Body of pancreas (tissue), 4 donors: ENCODE results near the gene FXYD7. TPM values are rescaled to one million over a fixed set of nuclear protein-coding genes. Genes with fewer than 3 reads are reported as not detected.

ENCODE experiments used
- ATAC-seq: fragments of 150-250 bp; one replicate; pipeline ENCODE4 v1.9.1; 2016
- DNase-seq, 4 donors: peaks; one replicate each; pipeline ENCODE4 v3.0.0-alpha.2; 2019
- H3K27ac ChIP-seq, 4 donors: fragments of 200-600 bp; sonication (generic); 1 replicate in 3 of 4; 2 replicates in 1 of 4; pipeline versions ENCODE4 v1.5.1 to v1.6.1; 2016 to 2019; ENCODE audit warnings: mild to moderate bottlenecking in 1 of 4, mixed read lengths in 1 of 4, moderate library complexity in 1 of 4
- H3K27me3 ChIP-seq, 2 donors: fragments of 200-600 bp; sonication (generic); one replicate each; pipeline ENCODE4 v1.6.0; 2016; ENCODE audit warnings: mild to moderate bottlenecking in 1 of 2
- H3K36me3 ChIP-seq, 2 donors: fragments of 200-600 bp; sonication (generic); replicated peaks in 1 of 2; 2 replicates each; pipeline ENCODE4 v1.5.1; 2016; ENCODE audit warnings: low read depth in 2 of 2; ENCODE audit not compliant: insufficient read depth in 1 of 2
- H3K4me1 ChIP-seq: fragments of 200-600 bp; sonication (generic); one replicate; pipeline ENCODE4 v1.6.0; 2016
- H3K4me3 ChIP-seq, 2 donors: fragments of 200-600 bp; sonication (generic); 1 replicate in 1 of 2; 2 replicates in 1 of 2; pipeline ENCODE4 v1.5.1; 2016 to 2019
- H3K9me3 ChIP-seq, 3 donors: fragments of 200-600 bp; sonication (generic); 1 replicate in 2 of 3; 2 replicates in 1 of 3; pipeline ENCODE4 v1.5.1; 2016
- POLR2A ChIP-seq, 3 donors: fragments of 450-650 bp; IDR thresholded peaks; one replicate each; pipeline ENCODE4 v1.6.1; 2016; ENCODE audit warnings: antibody characterized with exemption in 3 of 3, mild to moderate bottlenecking in 2 of 3
- WGBS, 2 donors: methylation state at CpG; one replicate each; pipeline ENCODE4 v1.1.5; 2017; 5-methylcytosine and 5-hydroxymethylcytosine counted together
- intact Hi-C: fragments of 100-400 bp; cut with DNase I; formaldehyde crosslinking; loops from one replicate; pipeline ENCODE4 v1.15.1; 2023
- total RNA-seq, 2 donors: library from RNA; depleted of rRNA; stranded (reverse); fragments of >200 nt; gene quantifications; one replicate each; pipeline ENCODE4 v1.1.0, GENCODE V29; 2016
- TF ChIP-seq, protein P1 (sequence below), 7 experiments: fragments of 450-650 bp in 4 of 7; fragments of 200-600 bp in 3 of 7; sonication (generic) in 3 of 7; IDR thresholded peaks; one replicate each; pipeline ENCODE4 v1.5.1; 2016 to 2019; ENCODE audit warnings: antibody characterized with exemption in 7 of 7

FXYD7 gene
- total RNA-seq, 2 donors from 2014 or later, result 0.52 to 1.3 TPM

- H3K4me1 ChIP-seq, result peaks cover 39% of the 10 kb centered on the region
- WGBS, 2 donors, result 14 to 28% methylated on average over 9 of the region's 9 CpGs
- peak; percentile 47 to 66 (median 62) for DNase-seq
- ATAC-seq, result peak; percentile 39
- peak in 1 of 3 donors; percentile 16 for TF ChIP-seq POLR2A (IDR thresholded peaks at IDR 0.05)
- TF ChIP-seq, protein P1, sequence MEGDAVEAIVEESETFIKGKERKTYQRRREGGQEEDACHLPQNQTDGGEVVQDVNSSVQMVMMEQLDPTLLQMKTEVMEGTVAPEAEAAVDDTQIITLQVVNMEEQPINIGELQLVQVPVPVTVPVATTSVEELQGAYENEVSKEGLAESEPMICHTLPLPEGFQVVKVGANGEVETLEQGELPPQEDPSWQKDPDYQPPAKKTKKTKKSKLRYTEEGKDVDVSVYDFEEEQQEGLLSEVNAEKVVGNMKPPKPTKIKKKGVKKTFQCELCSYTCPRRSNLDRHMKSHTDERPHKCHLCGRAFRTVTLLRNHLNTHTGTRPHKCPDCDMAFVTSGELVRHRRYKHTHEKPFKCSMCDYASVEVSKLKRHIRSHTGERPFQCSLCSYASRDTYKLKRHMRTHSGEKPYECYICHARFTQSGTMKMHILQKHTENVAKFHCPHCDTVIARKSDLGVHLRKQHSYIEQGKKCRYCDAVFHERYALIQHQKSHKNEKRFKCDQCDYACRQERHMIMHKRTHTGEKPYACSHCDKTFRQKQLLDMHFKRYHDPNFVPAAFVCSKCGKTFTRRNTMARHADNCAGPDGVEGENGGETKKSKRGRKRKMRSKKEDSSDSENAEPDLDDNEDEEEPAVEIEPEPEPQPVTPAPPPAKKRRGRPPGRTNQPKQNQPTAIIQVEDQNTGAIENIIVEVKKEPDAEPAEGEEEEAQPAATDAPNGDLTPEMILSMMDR (IDR thresholded peaks at IDR 0.05), result no peak
- peak overlapping the region; percentile 12 to 74 (median 56) for H3K27ac ChIP-seq
- no peaks in the 10 kb centered on the region for H3K9me3 ChIP-seq
- no peak overlapping the region for H3K4me3 ChIP-seq
- no peaks in the 10 kb centered on the region for H3K27me3 ChIP-seq
- intact Hi-C loops, result loop anchor here (10.0 kb wide), 1 partner anchor 92 kb away; the partner anchor contains the start of gene HPN
- H3K36me3 ChIP-seq, result no peaks in the 10 kb centered on the region
Measured at GRCh38 chr19:35136977-35137702, 5.9 kb upstream of the FXYD7 start.

DNA sequence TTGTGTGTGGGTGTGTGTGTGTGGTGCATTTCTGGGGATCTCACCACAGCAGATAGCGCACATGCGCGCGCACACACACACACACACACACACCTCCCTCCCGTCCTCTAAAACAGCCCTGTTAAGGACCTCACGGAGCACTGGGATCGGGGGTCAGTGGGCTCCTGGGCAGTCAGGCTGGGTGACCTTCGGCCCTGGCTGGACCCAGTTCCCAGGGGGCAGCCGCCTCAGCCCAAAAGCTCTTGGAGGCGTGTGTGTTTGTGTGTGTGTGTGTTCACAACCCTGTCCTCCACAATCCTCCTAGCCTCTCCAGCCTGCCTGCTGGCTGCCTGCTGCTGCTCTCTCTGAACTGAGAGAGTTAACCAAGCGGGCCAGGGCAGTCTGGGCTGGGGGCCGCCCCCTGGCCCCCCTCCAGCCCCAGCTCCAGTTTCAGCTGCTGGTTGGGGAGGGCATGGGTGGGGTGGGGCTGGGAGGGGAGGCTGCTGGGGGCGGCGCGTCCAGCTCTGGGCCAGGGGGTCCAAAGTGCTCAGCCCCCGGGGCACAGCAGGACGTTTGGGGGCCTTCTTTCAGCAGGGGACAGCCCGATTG is 4.7 kb upstream of the FXYD7 start, which contains the start of gene FXYD1:
TSS of gene FXYD1 (plus strand) at position 520 of the 588 bp plus-strand sequence. CDS start 1,256 bp downstream, outside the sequence.
- peak in 1 of 4 donors; percentile 19 for DNase-seq
- Histone ChIP-seq H3K27me3 (no peaks in the 10 kb centered on the region), H3K27ac (peak within 1 kb of the TSS; percentile 24 to 60 (median 44)), H3K9me3 (no peaks in the 10 kb centered on the region), H3K4me1 (peaks cover 46% of the 10 kb centered on the region), H3K36me3 (no peaks in the 10 kb centered on the region), H3K4me3 (no peak within 1 kb of the TSS)
- TF ChIP-seq, protein P1 (IDR thresholded peaks at IDR 0.05), result no peak
- no peak for TF ChIP-seq POLR2A (IDR thresholded peaks at IDR 0.05)
- ATAC-seq, result no peak
- intact Hi-C loops, result loop anchor here (10.0 kb wide), 1 partner anchor 94 kb away; the partner anchor contains the start of gene HPN
- WGBS, 2 donors, result 78 to 92% methylated on average over 9 to 15 of the region's 18 CpGs

DNA sequence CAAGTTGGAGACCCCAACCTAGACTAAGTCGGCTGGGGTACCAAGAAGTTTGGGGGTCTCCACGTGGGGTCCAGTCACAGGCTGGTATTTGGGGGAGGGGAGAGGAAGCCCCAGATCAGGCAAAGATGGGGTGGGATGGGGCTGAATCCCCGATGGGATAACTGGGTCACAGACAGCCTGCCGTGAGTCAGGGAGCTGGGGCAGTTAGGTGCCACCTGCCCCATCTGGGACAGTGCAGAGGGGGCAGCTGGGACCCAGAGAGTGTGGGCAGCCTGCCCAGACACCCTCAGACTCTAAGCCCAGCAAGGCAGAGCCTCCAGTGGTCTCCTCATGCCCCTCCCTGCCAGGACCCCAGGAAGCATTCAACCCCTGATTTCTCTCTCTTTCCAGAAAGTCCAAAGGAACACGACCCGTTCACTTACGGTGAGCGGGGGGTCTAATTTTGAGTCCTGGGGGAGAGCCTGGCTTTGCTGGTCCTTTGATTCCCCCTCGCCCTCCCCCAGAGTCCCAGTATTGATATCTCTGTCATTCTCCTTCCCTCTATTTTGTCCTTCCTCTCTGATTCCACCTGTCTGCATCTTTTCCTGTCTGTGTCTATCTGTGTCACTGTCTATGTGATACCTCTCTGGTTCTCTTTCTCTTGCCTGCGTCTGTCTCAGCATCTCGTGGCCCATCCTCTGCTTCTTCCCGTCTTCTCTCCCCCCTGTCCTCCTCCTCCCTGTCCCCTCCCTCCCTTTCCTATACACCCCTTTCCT is 2.7 kb upstream of the FXYD7 start:
- 72 to 73% methylated on average over 10 to 12 of the region's 12 CpGs for WGBS, 2 donors
- H3K27ac ChIP-seq, result peak overlapping the region in 1 of 4 donors; percentile 60
- TF ChIP-seq POLR2A (IDR thresholded peaks at IDR 0.05), result no peak
- TF ChIP-seq, protein P1 (IDR thresholded peaks at IDR 0.05), result no peak
- H3K9me3 ChIP-seq, result no peaks in the 10 kb centered on the region
- no peaks in the 10 kb centered on the region for H3K27me3 ChIP-seq
- DNase-seq (no peak), ATAC-seq (no peak)
- H3K36me3 ChIP-seq, result no peaks in the 10 kb centered on the region
- peaks cover 43% of the 10 kb centered on the region for H3K4me1 ChIP-seq
- intact Hi-C loops, result loop anchor here (10.0 kb wide), 1 partner anchor 104 kb away; the partner anchor contains the start of gene LSR
- H3K4me3 ChIP-seq, result no peak overlapping the region

DNA sequence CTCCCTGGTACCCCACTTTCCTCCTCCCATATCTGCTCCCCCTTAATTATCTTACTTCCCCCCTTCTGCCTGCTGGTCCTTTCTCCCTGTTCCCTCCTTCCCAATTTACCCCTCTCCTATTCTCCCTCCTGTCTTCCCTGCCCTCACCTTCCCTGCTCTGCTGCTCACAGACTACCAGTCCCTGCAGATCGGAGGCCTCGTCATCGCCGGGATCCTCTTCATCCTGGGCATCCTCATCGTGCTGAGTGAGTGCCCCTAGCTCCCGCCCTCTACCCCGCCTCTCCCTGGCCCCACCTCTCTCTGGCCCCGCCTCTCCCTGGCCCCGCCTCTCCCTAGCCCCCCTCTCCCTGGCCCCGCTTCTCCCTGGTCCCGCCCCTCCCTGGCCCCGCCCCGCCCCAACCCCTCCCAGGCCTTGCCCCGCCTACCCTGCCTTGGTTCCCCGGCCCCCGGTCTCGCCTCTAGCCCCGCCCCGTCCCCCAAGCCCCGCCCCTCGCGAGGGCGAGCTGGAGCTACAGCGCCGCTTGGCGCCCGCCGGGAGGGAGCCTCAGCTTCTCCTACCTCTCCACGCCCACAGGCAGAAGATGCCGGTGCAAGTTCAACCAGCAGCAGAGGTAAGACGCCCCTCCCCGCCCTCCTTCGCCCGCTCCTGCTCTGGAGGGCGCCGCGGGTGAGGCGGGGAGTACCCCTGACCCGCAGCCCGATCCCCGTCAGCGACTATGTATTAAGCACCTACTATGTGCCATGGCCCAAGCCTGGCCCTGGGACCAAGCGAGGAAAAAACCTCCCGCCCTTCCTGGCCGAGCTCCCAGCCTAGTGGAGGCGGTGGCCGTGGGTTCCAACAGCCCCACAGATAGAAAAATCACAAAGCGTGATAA is 1.9 kb upstream of the FXYD7 start:
- peak overlapping the region; percentile 41 to 72 (median 66) for H3K27ac ChIP-seq
- TF ChIP-seq, protein P1 (IDR thresholded peaks at IDR 0.05), result peak; percentile 18 to 54 (median 33)
- peak in 1 of 3 donors; percentile 13 for TF ChIP-seq POLR2A (IDR thresholded peaks at IDR 0.05)
- 1% methylated on average over 15 to 38 of the region's 48 CpGs for WGBS, 2 donors
- H3K27me3 ChIP-seq, result no peaks in the 10 kb centered on the region
- H3K4me1 ChIP-seq, result peaks cover 35% of the 10 kb centered on the region
- no peaks in the 10 kb centered on the region for H3K9me3 ChIP-seq
- DNase-seq (peak; percentile 92 to 94 (median 94)), ATAC-seq (peak; percentile 78)
- intact Hi-C loops, result loop anchor here (10.0 kb wide), 1 partner anchor 104 kb away; the partner anchor contains the start of gene LSR
- H3K4me3 ChIP-seq, result no peak overlapping the region
- no peaks in the 10 kb centered on the region for H3K36me3 ChIP-seq
